AG08396 (cell line): ENCODE data around the gene DYNC1LI1.
A peak's percentile ranks its signal among the peaks of the same experiment; 100 is the strongest.

Experiments used
- DNase-seq: peaks from one replicate; pipeline ENCODE4 v3.0.0; 2012; ENCODE audit warnings: low spot score, mixed read lengths

The DYNC1LI1 gene

GRCh38 chr3:32570421-32571191, at the start of gene DYNC1LI1:
DYNC1LI1 (minus strand) TSS chr3:32570858; CDS start chr3:32570770, 88 bp downstream.
- DNase-seq = peak; percentile 98

DNA sequence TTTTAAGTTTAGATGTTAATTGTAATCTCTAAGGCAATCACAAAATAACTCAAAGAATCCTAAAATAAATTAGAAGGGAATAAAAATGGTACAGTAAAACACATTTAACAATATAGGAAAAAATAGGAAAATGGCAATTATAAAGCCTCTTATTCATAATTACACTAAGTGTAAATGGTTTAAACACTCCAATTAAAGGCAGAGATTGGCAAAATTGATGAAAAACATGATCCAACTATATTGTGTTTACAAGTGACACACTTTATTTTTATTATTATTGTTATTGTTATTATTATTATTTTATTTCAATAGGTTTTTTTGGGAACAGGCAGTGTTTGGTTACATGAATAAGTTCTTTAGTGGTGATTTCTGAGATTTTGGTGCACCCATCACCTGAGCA, 48.7 kb upstream of the DYNC1LI1 start:
- no peak for DNase-seq

- no peak for DNase-seq
Observed at GRCh38 chr3:32616267-32616962, 45.8 kb upstream of the DYNC1LI1 start.

DNA sequence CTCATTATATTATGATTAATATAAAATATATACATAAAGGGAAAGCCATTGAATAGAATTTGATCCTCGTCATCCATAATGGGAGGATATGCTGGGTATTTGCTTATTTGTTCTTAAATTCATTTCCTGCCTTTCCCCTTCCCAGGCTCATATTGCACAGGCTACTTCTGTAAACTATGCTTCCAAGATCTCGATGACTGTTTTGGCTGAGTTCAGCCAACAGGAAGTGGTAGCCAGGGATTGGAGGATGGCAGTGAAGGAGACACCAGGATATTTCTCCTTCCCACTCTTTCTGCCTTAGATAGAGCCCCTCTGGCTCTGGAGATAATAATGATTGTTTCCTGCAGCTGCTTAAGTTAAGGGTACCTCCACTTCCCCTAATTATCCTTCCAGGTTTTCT, 44.3 kb upstream of the DYNC1LI1 start:
- DNase-seq = peak; percentile 80

GRCh38 chr3:32613183-32613582, 42.5 kb upstream of the DYNC1LI1 start:
- DNase-seq = no peak

DNA sequence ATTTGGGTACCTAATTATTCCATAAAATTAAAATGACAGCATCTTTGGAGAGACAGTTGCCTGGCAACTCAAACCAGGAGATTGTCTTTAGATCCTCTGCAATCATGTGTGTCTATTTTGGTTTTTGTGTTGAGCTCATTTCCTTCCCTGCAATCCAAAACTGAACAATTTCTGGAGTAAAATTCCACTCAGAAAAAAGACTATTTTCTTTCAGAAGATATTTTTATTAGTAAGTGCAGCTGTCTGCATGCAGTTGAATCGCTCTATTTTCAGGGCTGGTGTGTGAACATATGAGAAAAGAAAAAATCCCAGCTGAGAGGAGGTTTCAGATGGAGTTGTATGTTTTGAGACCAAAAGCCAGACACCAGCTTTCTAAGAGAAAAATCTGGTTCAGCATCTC, 41.9 kb upstream of the DYNC1LI1 start:
- DNase-seq = no peak

DNA sequence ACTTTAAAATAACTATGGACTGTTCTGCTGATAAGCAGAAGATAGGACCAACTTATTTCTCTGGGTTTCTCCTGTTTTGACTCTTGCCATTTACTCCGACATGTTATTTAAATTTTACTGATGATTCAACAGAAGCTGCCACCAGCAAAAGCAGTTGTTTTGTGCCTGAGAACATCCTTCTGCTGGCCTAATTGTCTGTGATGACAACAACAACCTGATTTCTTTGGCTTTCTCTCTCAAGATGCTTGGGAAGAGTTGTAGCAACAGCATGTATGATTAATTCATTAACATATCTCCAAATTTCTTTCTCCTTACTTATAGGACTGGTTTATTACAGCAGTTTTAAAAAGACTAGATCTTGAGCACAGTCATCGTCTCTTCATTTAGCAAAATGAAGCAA, 36.9 kb upstream of the DYNC1LI1 start:
- DNase-seq = no peak

GRCh38 chr3:32606960-32607359, 36.3 kb upstream of the DYNC1LI1 start:
- no peak for DNase-seq

- DNase-seq = no peak
Observed at GRCh38 chr3:32606277-32606676, 35.6 kb upstream of the DYNC1LI1 start.

GRCh38 chr3:32603064-32603463, 32.4 kb upstream of the DYNC1LI1 start:
- DNase-seq = no peak

GRCh38 chr3:32602206-32602605, 31.5 kb upstream of the DYNC1LI1 start:
- DNase-seq = no peak

DNA sequence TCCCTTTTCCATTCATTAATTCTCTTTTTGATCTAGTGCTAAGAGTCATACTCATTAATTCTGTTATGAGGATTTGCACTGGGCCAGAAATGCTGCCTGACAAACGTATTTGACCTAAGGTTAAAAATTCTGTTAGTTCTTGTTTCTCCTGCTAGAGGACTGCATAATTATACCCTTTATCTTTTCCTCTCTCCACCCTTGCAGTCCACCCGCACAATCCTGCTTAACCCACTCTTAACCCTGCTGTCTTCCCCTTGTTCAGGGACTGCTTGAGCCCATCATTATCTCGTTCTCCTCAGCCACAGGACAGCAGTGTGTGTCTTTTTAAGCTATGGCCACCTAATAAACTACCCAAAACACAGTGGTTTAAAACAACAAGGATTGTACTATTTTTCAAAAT, 31.1 kb upstream of the DYNC1LI1 start:
- no peak for DNase-seq

- DNase-seq = no peak
Observed at GRCh38 chr3:32597656-32598055, 27.0 kb upstream of the DYNC1LI1 start.

DNA sequence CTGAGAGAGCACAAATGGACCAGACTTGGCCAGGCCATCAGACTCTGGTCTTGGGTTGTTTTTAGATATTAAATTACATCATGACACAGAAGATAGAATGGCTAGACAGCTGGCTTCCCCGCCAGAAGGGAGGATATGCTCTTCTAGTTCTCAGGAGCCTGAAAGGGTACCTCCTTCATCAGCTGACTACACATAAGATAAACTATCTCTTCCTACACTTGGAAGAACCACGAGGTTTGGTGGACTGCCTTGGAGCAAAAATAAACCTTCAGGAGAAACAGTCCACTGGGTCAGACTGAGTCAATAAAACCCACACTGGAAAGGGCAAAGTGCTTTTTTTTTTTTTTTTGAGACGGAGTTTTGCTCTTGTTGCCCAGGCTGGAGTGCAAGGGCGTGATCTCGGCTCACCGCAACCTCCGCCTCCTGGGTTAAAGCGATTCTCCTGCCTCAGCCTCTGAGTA, 26.3 kb upstream of the DYNC1LI1 start:
- DNase-seq = peak; percentile 69

DNA sequence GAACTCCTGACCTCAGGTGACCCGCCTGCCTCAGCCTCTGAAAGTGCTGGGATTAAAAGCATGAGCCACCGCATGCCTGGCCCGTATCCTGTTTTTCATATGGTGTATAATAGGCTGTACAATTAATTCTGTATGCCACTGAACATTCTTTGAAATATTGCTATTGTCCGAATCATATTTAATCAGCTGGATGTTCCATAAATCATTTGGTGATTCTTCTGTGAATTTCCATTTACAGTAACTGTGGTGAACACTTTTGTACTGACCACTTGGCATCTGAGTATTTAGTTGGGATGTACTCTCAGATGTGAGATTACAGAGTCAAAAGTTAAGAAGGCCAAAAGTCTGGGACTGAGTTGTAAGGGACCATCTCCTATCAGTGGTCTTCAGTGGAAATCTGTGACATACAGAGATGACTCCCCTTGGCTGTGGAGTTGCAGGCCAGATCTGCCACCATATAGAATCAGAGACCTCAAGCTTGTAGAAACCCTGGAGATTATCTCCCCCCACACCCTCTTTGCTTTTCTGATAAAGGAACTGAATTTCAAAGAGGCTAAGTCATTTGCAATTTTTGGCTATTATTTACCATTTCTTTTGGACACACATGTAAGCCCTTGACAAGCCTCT, 25.7 kb upstream of the DYNC1LI1 start:
- no peak for DNase-seq

- no peak for DNase-seq
Observed at GRCh38 chr3:32595323-32595722, 24.7 kb upstream of the DYNC1LI1 start.

DNA sequence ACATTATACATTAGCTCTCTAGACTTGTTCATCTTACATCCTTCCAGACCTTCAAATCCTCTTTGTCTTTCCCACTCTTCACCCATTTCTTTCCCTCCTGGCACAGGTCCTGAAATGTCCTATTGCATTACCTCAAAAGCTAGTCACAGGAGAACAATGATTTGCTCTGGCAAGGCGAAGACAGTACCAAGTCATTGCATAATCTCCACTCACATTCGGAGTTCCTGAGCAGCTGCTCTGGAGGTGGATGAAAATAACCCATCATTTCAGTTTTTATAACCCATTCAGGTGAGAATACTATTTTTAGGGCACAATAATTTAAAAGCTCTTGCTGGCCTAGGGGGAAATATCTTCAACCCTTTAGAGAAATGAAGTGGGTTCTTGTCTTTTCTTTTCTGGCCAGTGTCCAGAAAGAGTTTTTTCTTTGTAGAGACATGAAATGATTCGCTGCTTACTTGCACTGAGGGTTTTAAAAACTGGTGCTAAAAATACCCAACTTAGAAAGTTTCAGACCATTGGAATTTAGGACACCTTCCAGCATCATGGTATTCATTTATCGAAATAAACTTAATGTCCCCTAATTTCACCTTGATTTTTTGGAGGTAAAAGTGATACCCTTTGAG, 23.4 kb upstream of the DYNC1LI1 start:
- peak; percentile 26 for DNase-seq

GRCh38 chr3:32592696-32593353, 22.2 kb upstream of the DYNC1LI1 start:
- DNase-seq = no peak

DNA sequence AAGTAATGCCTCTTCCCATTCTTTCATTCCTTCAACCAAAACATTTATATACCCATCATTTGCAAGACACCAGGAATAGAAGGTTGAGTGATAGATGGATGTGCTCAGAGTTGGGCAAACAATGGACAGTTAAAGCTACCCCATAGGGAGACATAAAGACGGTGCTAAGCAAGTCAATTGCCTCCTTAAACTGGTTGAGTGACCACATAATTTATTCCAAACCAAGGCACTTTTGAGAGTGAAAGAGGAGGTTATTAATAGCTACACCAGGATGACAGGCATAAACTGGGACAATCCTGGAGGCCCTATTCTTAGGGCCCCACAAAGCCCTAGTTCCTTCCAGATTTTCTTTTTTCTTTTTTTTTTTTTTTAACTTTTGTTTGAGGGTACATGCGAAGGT, 21.4 kb upstream of the DYNC1LI1 start:
- no peak for DNase-seq

GRCh38 chr3:32591186-32591585, 20.5 kb upstream of the DYNC1LI1 start:
- DNase-seq = no peak

- no peak for DNase-seq
Observed at GRCh38 chr3:32586356-32586755, 15.7 kb upstream of the DYNC1LI1 start.

DNA sequence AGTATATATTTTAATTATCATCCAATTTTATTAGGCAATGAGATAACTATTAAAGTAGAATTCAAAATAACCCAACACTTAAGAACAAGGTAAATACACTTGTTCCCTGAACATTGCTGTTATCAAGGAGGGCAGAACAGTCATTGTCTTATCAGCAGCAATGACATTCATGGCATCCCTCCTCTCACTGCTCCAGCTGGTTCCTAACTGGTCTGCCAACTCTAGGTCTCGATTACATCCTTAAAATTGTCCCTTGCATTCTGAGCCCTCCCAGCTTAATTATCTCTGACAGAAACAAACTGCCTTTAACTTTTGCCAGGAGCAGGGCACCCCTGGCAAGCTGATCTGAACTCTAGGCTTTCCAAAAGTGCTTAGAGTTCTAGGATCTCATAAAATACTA, 14.0 kb upstream of the DYNC1LI1 start:
- no peak for DNase-seq
